Peyer's patch (tissue), 4 donors: ENCODE data around the gene THAP11. TPM values are rescaled to one million over a fixed set of nuclear protein-coding genes. Genes with fewer than 3 reads are reported as not detected.

ENCODE experiments used
- DNase-seq, 3 donors: peaks; one replicate each; pipeline ENCODE4 v3.0.0-alpha.2; 2017 to 2019
- H3K27ac ChIP-seq, 4 donors: fragments of 200-600 bp; sonication (generic); one replicate each; pipeline ENCODE4 v1.5.1; 2016 to 2019
- H3K27me3 ChIP-seq, 2 donors: fragments of 200-600 bp; sonication (generic); one replicate each; pipeline ENCODE4 v1.5.1; 2019
- H3K36me3 ChIP-seq, 3 donors: fragments of 200-600 bp; sonication (generic); one replicate each; pipeline ENCODE4 v1.5.1; 2016 to 2019
- H3K4me1 ChIP-seq, 4 donors: fragments of 200-600 bp; sonication (generic); one replicate each; pipeline ENCODE4 v1.5.1; 2016 to 2019
- H3K4me3 ChIP-seq, 4 donors: fragments of 200-600 bp; sonication (generic); 1 replicate in 3 of 4; 2 replicates in 1 of 4; pipeline ENCODE4 v1.5.1; 2016 to 2019; ENCODE audit warnings: mild to moderate bottlenecking in 1 of 4
- H3K9me3 ChIP-seq, 4 donors: fragments of 200-600 bp; sonication (generic); one replicate each; pipeline ENCODE4 v1.5.1; 2016 to 2019; ENCODE audit warnings: mild to moderate bottlenecking in 1 of 4
- POLR2A ChIP-seq, 2 donors: fragments of 450-650 bp; IDR thresholded peaks; one replicate each; pipeline ENCODE4 v1.5.1; 2017; ENCODE audit warnings: antibody characterized with exemption in 2 of 2, mild to moderate bottlenecking in 2 of 2, moderate library complexity in 2 of 2
- small RNA-seq, 2 donors: library from RNA; depleted of rRNA; stranded (forward); fragments of <200 nt; gene quantifications; one replicate each; pipeline ENCODE3, GENCODE V24; 2016
- total RNA-seq, 4 donors: library from RNA; depleted of rRNA; stranded (reverse); fragments of >200 nt; gene quantifications; one replicate each; pipeline ENCODE4 v1.1.0, GENCODE V29; 2016
- TF ChIP-seq, protein P1 (sequence below), 6 experiments: fragments of 450-650 bp in 4 of 6; fragments of 200-600 bp in 2 of 6; sonication (generic) in 1 of 6; IDR thresholded peaks; one replicate each; pipeline ENCODE4 v1.5.1; 2017 to 2019; ENCODE audit warnings: antibody characterized with exemption in 6 of 6, mild to moderate bottlenecking in 3 of 6, moderate library complexity in 1 of 6

Gene THAP11
- total RNA-seq, 4 donors from 2014 or later = 23.9 to 38.2 (median 31.7) TPM

DNA sequence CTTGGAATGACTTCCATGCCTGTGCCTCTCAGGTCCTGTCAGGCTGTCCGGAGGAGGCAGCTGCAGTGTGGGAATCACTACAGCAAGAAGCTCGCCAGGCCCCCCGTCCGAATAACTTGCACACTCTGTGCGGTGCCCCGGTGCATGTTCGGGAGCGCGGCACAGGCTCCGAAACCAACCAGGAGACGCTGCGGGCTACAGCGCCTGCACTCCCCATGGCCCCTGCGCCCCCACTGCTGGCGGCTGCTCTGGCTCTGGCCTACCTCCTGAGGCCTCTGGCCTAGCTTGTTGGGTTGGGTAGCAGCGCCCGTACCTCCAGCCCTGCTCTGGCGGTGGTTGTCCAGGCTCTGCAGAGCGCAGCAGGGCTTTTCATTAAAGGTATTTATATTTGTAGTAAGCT lies 43.9 kb downstream of the THAP11 start:
- no peak for DNase-seq
- Histone ChIP-seq H3K36me3 (peaks cover 0 to 50% (median 0%) of the 10 kb centered on the region in 3 donors), H3K4me1 (peaks cover 0 to 17% (median 0%) of the 10 kb centered on the region in 4 donors), H3K9me3 (no peaks in the 10 kb centered on the region), H3K27me3 (no peaks in the 10 kb centered on the region), H3K27ac (no peak overlapping the region), H3K4me3 (no peak overlapping the region)
- no peak for TF ChIP-seq POLR2A (IDR thresholded peaks at IDR 0.05)
- TF ChIP-seq, protein P1, sequence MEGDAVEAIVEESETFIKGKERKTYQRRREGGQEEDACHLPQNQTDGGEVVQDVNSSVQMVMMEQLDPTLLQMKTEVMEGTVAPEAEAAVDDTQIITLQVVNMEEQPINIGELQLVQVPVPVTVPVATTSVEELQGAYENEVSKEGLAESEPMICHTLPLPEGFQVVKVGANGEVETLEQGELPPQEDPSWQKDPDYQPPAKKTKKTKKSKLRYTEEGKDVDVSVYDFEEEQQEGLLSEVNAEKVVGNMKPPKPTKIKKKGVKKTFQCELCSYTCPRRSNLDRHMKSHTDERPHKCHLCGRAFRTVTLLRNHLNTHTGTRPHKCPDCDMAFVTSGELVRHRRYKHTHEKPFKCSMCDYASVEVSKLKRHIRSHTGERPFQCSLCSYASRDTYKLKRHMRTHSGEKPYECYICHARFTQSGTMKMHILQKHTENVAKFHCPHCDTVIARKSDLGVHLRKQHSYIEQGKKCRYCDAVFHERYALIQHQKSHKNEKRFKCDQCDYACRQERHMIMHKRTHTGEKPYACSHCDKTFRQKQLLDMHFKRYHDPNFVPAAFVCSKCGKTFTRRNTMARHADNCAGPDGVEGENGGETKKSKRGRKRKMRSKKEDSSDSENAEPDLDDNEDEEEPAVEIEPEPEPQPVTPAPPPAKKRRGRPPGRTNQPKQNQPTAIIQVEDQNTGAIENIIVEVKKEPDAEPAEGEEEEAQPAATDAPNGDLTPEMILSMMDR (IDR thresholded peaks at IDR 0.05) = no peak

DNA sequence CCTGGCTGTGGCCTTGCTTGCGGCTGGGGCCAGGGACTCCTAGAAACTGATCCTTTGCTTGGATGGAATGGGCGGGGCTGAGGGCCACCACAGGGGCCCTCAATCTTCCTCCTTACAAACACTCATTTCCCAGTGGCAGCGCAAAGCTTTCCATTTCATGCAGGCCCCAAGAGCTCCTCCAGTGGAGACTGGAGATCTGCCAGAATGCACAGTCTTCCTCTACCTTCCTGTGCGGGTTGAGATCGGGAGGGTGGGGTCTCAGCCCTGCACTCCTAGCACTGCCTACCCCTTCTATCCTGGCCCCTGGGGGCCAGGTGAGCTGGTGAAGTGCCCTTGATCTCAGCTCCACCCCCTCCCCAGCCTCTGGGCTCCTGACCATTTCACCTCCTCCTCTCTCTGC lies 44.3 kb downstream of the THAP11 start:
- Histone ChIP-seq H3K27ac (no peak overlapping the region), H3K4me3 (no peak overlapping the region), H3K36me3 (peaks cover 0 to 46% (median 0%) of the 10 kb centered on the region in 3 donors), H3K27me3 (no peaks in the 10 kb centered on the region), H3K9me3 (no peaks in the 10 kb centered on the region), H3K4me1 (peaks cover 0 to 17% (median 0%) of the 10 kb centered on the region in 4 donors)
- no peak for DNase-seq
- TF ChIP-seq POLR2A (IDR thresholded peaks at IDR 0.05) = no peak
- TF ChIP-seq, protein P1 (IDR thresholded peaks at IDR 0.05) = no peak

DNA sequence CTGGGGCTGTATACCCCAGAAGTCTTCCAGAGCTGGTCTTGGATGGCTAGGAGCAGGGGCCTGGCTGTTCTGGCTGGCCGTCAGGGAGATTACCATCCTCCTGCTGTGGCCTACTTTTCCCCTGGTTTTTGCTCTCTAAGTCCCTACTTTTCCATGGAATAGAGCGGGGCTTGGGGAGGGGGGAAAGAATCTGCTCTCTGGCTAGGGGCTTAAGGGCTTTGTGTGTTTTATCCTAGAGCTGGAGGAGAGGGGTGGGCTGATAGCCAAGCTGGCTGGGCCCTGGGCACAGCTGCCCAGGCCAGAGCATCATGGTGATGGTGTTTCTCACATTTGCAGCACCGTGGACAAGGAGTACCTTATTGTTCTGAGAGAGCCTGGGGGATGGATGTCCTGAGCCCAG lies 46.2 kb downstream of the THAP11 start:
- no peak overlapping the region for H3K27ac ChIP-seq
- no peak for DNase-seq
- no peak overlapping the region for H3K4me3 ChIP-seq
- H3K4me1 ChIP-seq = peaks cover 0 to 11% (median 0%) of the 10 kb centered on the region in 4 donors
- TF ChIP-seq, protein P1 (IDR thresholded peaks at IDR 0.05) = no peak
- no peak for TF ChIP-seq POLR2A (IDR thresholded peaks at IDR 0.05)
- peaks cover 0 to 27% (median 0%) of the 10 kb centered on the region in 3 donors for H3K36me3 ChIP-seq
- H3K9me3 ChIP-seq = no peaks in the 10 kb centered on the region
- no peaks in the 10 kb centered on the region for H3K27me3 ChIP-seq

DNA sequence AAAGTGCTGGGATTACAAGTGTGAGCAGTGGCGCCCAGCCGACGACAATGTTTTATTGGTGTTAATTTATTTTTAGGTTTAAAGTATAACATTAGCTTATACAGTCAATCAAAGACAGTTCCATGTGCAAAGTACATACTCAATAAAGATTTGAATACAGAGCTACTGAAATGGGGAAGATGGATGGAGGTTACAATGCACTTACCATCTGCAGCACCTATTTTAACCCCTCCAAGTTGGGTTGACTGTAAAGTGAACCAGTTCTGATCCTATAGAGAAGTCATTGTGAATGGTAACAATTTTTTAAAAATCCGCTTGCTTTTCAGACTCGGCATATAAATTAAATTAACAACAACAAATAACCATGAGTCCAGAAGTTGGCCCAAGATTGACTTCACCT lies 50.3 kb downstream of the THAP11 start:
- Histone ChIP-seq H3K9me3 (no peaks in the 10 kb centered on the region), H3K36me3 (no peaks in the 10 kb centered on the region), H3K4me3 (peak overlapping the region; percentile 73 to 99 (median 88)), H3K27ac (peak overlapping the region; percentile 90 to 99 (median 96)), H3K4me1 (peaks cover 0 to 25% (median 7%) of the 10 kb centered on the region in 4 donors), H3K27me3 (no peaks in the 10 kb centered on the region)
- TF ChIP-seq, protein P1 (IDR thresholded peaks at IDR 0.05) = no peak
- TF ChIP-seq POLR2A (IDR thresholded peaks at IDR 0.05) = no peak
- no peak for DNase-seq

DNA sequence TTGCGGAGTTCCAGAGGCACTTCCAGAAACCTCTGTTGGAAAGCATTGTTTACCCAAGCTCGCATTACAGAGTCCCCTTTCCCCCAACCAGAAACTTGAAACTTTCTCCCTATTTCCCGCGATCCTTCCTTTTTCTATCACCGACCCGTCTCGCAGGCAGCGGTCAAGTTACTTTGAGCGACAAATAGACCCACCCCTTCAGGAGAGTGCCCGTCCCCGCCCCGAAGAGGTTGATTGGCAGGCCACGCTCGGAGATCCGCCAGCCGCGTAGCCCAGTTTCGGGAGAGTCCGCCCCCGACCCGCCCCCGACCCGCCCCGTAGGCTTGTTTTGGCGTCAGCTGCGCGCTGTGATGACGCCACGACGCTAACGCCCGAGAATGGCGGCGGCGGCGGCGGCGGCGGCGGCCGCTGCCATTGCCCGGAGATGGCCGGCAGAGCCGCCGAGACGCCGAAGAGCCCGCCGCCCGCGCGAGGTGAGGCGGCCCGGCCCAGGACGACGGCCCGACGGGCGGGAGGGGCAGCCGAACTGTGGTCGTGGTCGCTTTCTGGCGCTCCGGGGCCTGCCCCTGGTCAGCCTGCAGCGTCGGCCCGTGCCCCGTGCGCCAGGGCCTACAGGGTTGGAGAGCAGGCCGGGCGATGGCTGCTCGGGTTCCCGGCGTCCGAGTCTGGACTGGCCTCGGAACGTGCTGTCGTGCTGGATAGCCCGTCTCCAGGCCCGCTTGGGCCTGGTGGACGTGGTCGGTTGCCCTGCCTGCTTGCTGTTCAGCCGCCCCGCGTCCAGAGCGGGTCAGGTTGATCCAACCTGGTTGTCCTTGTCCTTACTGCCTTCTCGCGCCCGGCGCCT lies 51.0 kb downstream of the THAP11 start, which contains the start of gene PSKH1:
TSS of gene PSKH1 (plus strand) at position 356 of the 844 bp plus-strand sequence. CDS start 15,496 bp downstream, outside the sequence.
- DNase-seq = peak; percentile 95 to 98 (median 98)
- H3K4me1 ChIP-seq = peaks cover 0 to 30% (median 7%) of the 10 kb centered on the region in 4 donors
- peak within 1 kb of the TSS; percentile 90 to 99 (median 96) for H3K27ac ChIP-seq
- no peaks in the 10 kb centered on the region for H3K36me3 ChIP-seq
- no peaks in the 10 kb centered on the region for H3K9me3 ChIP-seq
- H3K27me3 ChIP-seq = no peaks in the 10 kb centered on the region
- TF ChIP-seq POLR2A (IDR thresholded peaks at IDR 0.05) = peak; percentile 43 to 86
- TF ChIP-seq, protein P1 (IDR thresholded peaks at IDR 0.05) = peak in 1 of 6 experiments; percentile 8
- H3K4me3 ChIP-seq = peak within 1 kb of the TSS; percentile 73 to 99 (median 88)

Small RNAs within 50 kb of the gene (small RNA-seq; reads per million reads assigned to genes)
- gene AC040162.2 (0 reads per million in 2 donors), gene NRN1L (0 reads per million in 2 donors)

Other genes with a start within 250 kb of the THAP11 start
- gene CARMIL2, start 197.2 kb upstream of the THAP11 start, total RNA-seq = 10 to 100 TPM in 3 of 4 donors, 1 to 10 TPM in 1; 8.4 to 55.3 (median 13.4) TPM
- gene ACD, start 182.1 kb upstream of the THAP11 start, total RNA-seq = 10 to 100 TPM; 14.2 to 37.2 (median 18.6) TPM
- 1 to 10 TPM in 3 of 4 donors, not detected in 1; 1.0 to 4.3 (median 2.1) TPM for gene PARD6A, start 181.4 kb upstream of the THAP11 start, total RNA-seq
- 10 to 100 TPM; 10.6 to 26.3 (median 13.4) TPM for gene ENKD1, start 175.6 kb upstream of the THAP11 start, total RNA-seq
- gene C16orf86, start 175.5 kb upstream of the THAP11 start, total RNA-seq = 1 to 10 TPM in 3 of 4 donors, under 1 TPM in 1; 0.54 to 6.6 (median 2.0) TPM
- 10 to 100 TPM in 3 of 4 donors, 1 to 10 TPM in 1; 9.9 to 40.7 (median 24.6) TPM for gene GFOD2, start 123.0 kb upstream of the THAP11 start, total RNA-seq
- gene RANBP10, start 35.8 kb upstream of the THAP11 start, total RNA-seq = 10 to 100 TPM; 15.2 to 29.9 (median 24.0) TPM
- 1 to 10 TPM in 1 of 4 donors, under 1 TPM in 2, not detected in 1; 0.35 to 7.4 (median 0.94) TPM for gene TSNAXIP1, start 35.4 kb upstream of the THAP11 start, total RNA-seq
- gene NUTF2, start 4.6 kb downstream of the THAP11 start, total RNA-seq = 10 to 100 TPM; 55.5 to 82.5 (median 69.1) TPM
- 100 to 1,000 TPM in 2 of 4 donors, 10 to 100 TPM in 2; 64.8 to 138 (median 94.6) TPM for gene CENPT, start 5.4 kb downstream of the THAP11 start, total RNA-seq
- 100 to 1,000 TPM in 2 of 4 donors, 10 to 100 TPM in 2; 94.2 to 154 (median 114) TPM for gene EDC4, start 30.7 kb downstream of the THAP11 start, total RNA-seq
- gene NRN1L, start 42.6 kb downstream of the THAP11 start, total RNA-seq = 10 to 100 TPM in 1 of 4 donors, not detected in 3; 10.0 TPM
- 10 to 100 TPM; 26.4 to 60.2 (median 35.5) TPM for gene PSKH1, start 50.9 kb downstream of the THAP11 start, total RNA-seq
- gene CTRL, start 89.5 kb downstream of the THAP11 start, total RNA-seq = 1 to 10 TPM; 2.4 to 5.3 (median 3.8) TPM
- gene PSMB10, start 94.5 kb downstream of the THAP11 start, total RNA-seq = 100 to 1,000 TPM in 1 of 4 donors, 10 to 100 TPM in 3; 62.0 to 106 (median 79.9) TPM
- 10 to 100 TPM in 1 of 4 donors, 1 to 10 TPM in 3; 3.6 to 19.0 (median 4.6) TPM for gene LCAT, start 101.8 kb downstream of the THAP11 start, total RNA-seq
- 10 to 100 TPM; 10.7 to 83.3 (median 33.6) TPM for gene SLC12A4, start 126.3 kb downstream of the THAP11 start, total RNA-seq
- gene DPEP3, start 138.2 kb downstream of the THAP11 start, total RNA-seq = not detected
- 10 to 100 TPM in 2 of 4 donors, 1 to 10 TPM in 2; 1.1 to 12.4 (median 6.6) TPM for gene DPEP2, start 157.2 kb downstream of the THAP11 start, total RNA-seq
- not detected for gene DPEP2NB, start 173.6 kb downstream of the THAP11 start, total RNA-seq
- gene DDX28, start 180.9 kb downstream of the THAP11 start, total RNA-seq = 1 to 10 TPM; 3.4 to 6.7 (median 4.1) TPM
- gene DUS2, start 181.0 kb downstream of the THAP11 start, total RNA-seq = 10 to 100 TPM; 15.3 to 38.8 (median 21.2) TPM
- 10 to 100 TPM; 40.5 to 72.0 (median 61.0) TPM for gene NFATC3, start 243.1 kb downstream of the THAP11 start, total RNA-seq